ENCODE measurements around the gene KTN1. TPM values are rescaled to one million over a fixed set of nuclear protein-coding genes. Genes with fewer than 3 reads are reported as not detected.

KTN1 gene
- total RNA-seq, 1 experiment from 2014 or later, result 138 TPM

- Mint-ChIP-seq H3K27ac (ENCODE audit: unreplicated experiment) (no peak overlapping the region), H3K36me3 (ENCODE audit: insufficient read depth, unreplicated experiment) (peaks cover 51% of the 10 kb centered on the region)
- no peak for TF ChIP-seq CTCF (IDR thresholded peaks at IDR 0.05; ENCODE audit: insufficient read depth in 1 of 2, low read depth in 1 of 2, low read length in 1 of 2, severe bottlenecking in 1 of 2, unreplicated experiment in 1 of 2)
These were observed 31.9 kb downstream of the KTN1 start for GRCh38 chr14:55611859-55612258.

GRCh38 chr14:55614304-55614703 lies 34.3 kb downstream of the KTN1 start:
- no peaks in the 10 kb centered on the region for H3K27me3 ChIP-seq (replicated peaks; ENCODE audit: control insufficient read depth, insufficient read depth, low read length)
- Mint-ChIP-seq H3K27ac (ENCODE audit: unreplicated experiment) (no peak overlapping the region), H3K36me3 (ENCODE audit: insufficient read depth, unreplicated experiment) (peaks cover 66% of the 10 kb centered on the region), H3K27me3 (ENCODE audit: insufficient read depth, unreplicated experiment) (no peaks in the 10 kb centered on the region), H3K4me3 (ENCODE audit: unreplicated experiment) (no peak overlapping the region), H3K4me1 (ENCODE audit: low read depth, unreplicated experiment) (peaks cover 7% of the 10 kb centered on the region), H3K9me3 (ENCODE audit: unreplicated experiment) (peaks cover under 1% of the 10 kb centered on the region)
- intact Hi-C loops (cut with micrococcal nuclease; ENCODE audit: unreplicated experiment), result no loop called here
- no peak overlapping the region for H3K4me3 ChIP-seq (ENCODE audit: low read depth, low read length)
- peaks cover 8% of the 10 kb centered on the region for H3K4me1 ChIP-seq
- no TSS peak for BruUV-seq (replicated peaks)
- DNase-seq, result no peak
- no peaks in the 10 kb centered on the region for H3K9me3 ChIP-seq
- no peaks in the 10 kb centered on the region for H3K36me3 ChIP-seq (ENCODE audit: control insufficient read depth, insufficient read depth, low read length)
- ChIA-PET POLR2A (no interaction called here), CTCF (no interaction called here)
- no peak for TF ChIP-seq CTCF (IDR thresholded peaks at IDR 0.05; ENCODE audit: insufficient read depth in 1 of 2, low read depth in 1 of 2, low read length in 1 of 2, severe bottlenecking in 1 of 2, unreplicated experiment in 1 of 2)

More at GRCh38 chr14:55611859-55612258, 31.9 kb downstream of the KTN1 start:
- Histone ChIP-seq H3K36me3 (ENCODE audit: control insufficient read depth, insufficient read depth, low read length) (no peaks in the 10 kb centered on the region), H3K27me3 (replicated peaks; ENCODE audit: control insufficient read depth, insufficient read depth, low read length) (no peaks in the 10 kb centered on the region), H3K4me3 (ENCODE audit: low read depth, low read length) (no peak overlapping the region), H3K9me3 (no peaks in the 10 kb centered on the region), H3K4me1 (peaks cover 22% of the 10 kb centered on the region)
- BruUV-seq (replicated peaks), result no TSS peak
- Mint-ChIP-seq H3K27me3 (ENCODE audit: insufficient read depth, unreplicated experiment) (no peaks in the 10 kb centered on the region), H3K4me1 (ENCODE audit: low read depth, unreplicated experiment) (peaks cover 25% of the 10 kb centered on the region), H3K4me3 (ENCODE audit: unreplicated experiment) (no peak overlapping the region), H3K9me3 (ENCODE audit: unreplicated experiment) (no peaks in the 10 kb centered on the region)
- intact Hi-C loops (cut with micrococcal nuclease; ENCODE audit: unreplicated experiment), result no loop called here
- POLR2A ChIA-PET, result no interaction called here
- CTCF ChIA-PET, result no interaction called here
- no peak for DNase-seq

GRCh38 chr14:55620277-55620676 lies 40.3 kb downstream of the KTN1 start:
- Mint-ChIP-seq H3K27me3 (ENCODE audit: insufficient read depth, unreplicated experiment) (no peaks in the 10 kb centered on the region), H3K9me3 (ENCODE audit: unreplicated experiment) (peaks cover 19% of the 10 kb centered on the region), H3K4me1 (ENCODE audit: low read depth, unreplicated experiment) (no peaks in the 10 kb centered on the region), H3K36me3 (ENCODE audit: insufficient read depth, unreplicated experiment) (peaks cover 80% of the 10 kb centered on the region), H3K4me3 (ENCODE audit: unreplicated experiment) (no peak overlapping the region), H3K27ac (ENCODE audit: unreplicated experiment) (no peak overlapping the region)
- BruUV-seq (replicated peaks), result no TSS peak
- Histone ChIP-seq H3K4me1 (no peaks in the 10 kb centered on the region), H3K36me3 (ENCODE audit: control insufficient read depth, insufficient read depth, low read length) (peaks cover 6% of the 10 kb centered on the region), H3K27me3 (replicated peaks; ENCODE audit: control insufficient read depth, insufficient read depth, low read length) (no peaks in the 10 kb centered on the region), H3K9me3 (peaks cover 11% of the 10 kb centered on the region), H3K4me3 (ENCODE audit: low read depth, low read length) (no peak overlapping the region)
- TF ChIP-seq CTCF (IDR thresholded peaks at IDR 0.05; ENCODE audit: insufficient read depth in 1 of 2, low read depth in 1 of 2, low read length in 1 of 2, severe bottlenecking in 1 of 2, unreplicated experiment in 1 of 2), result no peak
- no peak for DNase-seq
- intact Hi-C loops (cut with micrococcal nuclease; ENCODE audit: unreplicated experiment), result no loop called here
- ChIA-PET CTCF (no interaction called here), POLR2A (no interaction called here)
